ENCODE data around the gene LBP.

- TF ChIP-seq CTCF (IDR thresholded peaks at IDR 0.05) (no peak), POLR2A (IDR thresholded peaks at IDR 0.05) (no peak), EP300 (IDR thresholded peaks at IDR 0.05; ENCODE audit: low read depth) (no peak), POLR2AphosphoS5 (IDR thresholded peaks at IDR 0.05) (no peak)
Observed at GRCh38 chr20:38372806-38373205, 26.5 kb downstream of the LBP start.
